Cardiac muscle cell (in vitro differentiated cells and primary cell): ENCODE measurements around the gene RNU6-8. TPM values are rescaled to one million over a fixed set of nuclear protein-coding genes. Genes with fewer than 3 reads are reported as not detected.

ENCODE experiments used
- DNase-seq, 2 donors: peaks; one replicate each; pipeline versions ENCODE4 v3.0.0 to v3.0.0-alpha.2; 2010 to 2017; ENCODE audit warnings: low read depth in 1 of 2, low spot score in 1 of 2
- H3K27ac ChIP-seq: fragments of 200-600 bp; sonication (generic); 2 replicates; pipeline ENCODE4 v1.5.1; 2016
- H3K27me3 ChIP-seq: fragments of 200-600 bp; sonication (generic); 2 replicates; pipeline ENCODE4 v1.6.0; 2016; ENCODE audit warnings: control low read depth
- H3K36me3 ChIP-seq: fragments of 200-600 bp; sonication (generic); 2 replicates; pipeline ENCODE4 v1.5.1; 2016; ENCODE audit warnings: control low read depth
- H3K4me1 ChIP-seq: fragments of 200-600 bp; sonication (generic); 2 replicates; pipeline ENCODE4 v1.8.1; 2017; ENCODE audit warnings: low read depth, mild to moderate bottlenecking, mixed run types
- H3K4me3 ChIP-seq: fragments of 200-600 bp; sonication (generic); 2 replicates; pipeline ENCODE4 v1.5.1; 2016; ENCODE audit warnings: mild to moderate bottlenecking
- H3K9me3 ChIP-seq: fragments of 200-600 bp; sonication (generic); 2 replicates; pipeline ENCODE4 v1.5.1; 2017; ENCODE audit warnings: low read depth, mild to moderate bottlenecking, control low read depth
- CTCF ChIP-seq: IDR thresholded peaks from 2 replicates; pipeline ENCODE4 v1.5.1; 2012; ENCODE audit warnings: low read depth, mild to moderate bottlenecking, low read length
- polyA plus RNA-seq: library from polyadenylated mRNA; unstranded; fragments of >200 nt; fragmentation: Nextera tagmentation; extraction: Ambion mirVana; gene quantifications from 2 replicates; pipeline ENCODE4 v1.2.1, GENCODE V29; 2016
- total RNA-seq: library from RNA; depleted of rRNA; stranded (reverse); fragments of >200 nt; gene quantifications from 2 replicates; pipeline ENCODE4 v1.2.3, GENCODE V29; 2016

Gene RNU6-8
- total and polyA plus RNA-seq, 2 experiments from 2014 or later, result not detected

GRCh38 chr14:32192712-32193373, 10.2 kb downstream of the RNU6-8 start:
- Histone ChIP-seq H3K27ac (no peak overlapping the region), H3K4me1 (no peaks in the 10 kb centered on the region), H3K36me3 (no peaks in the 10 kb centered on the region), H3K27me3 (no peaks in the 10 kb centered on the region), H3K9me3 (no peaks in the 10 kb centered on the region), H3K4me3 (no peak overlapping the region)
- DNase-seq, result no peak
- no peak for TF ChIP-seq CTCF

- Histone ChIP-seq H3K4me1 (no peaks in the 10 kb centered on the region), H3K36me3 (no peaks in the 10 kb centered on the region), H3K4me3 (no peak overlapping the region), H3K27ac (no peak overlapping the region), H3K27me3 (no peaks in the 10 kb centered on the region), H3K9me3 (no peaks in the 10 kb centered on the region)
- no peak for TF ChIP-seq CTCF
- peak in 1 of 2 donors; percentile 31 for DNase-seq
Measured at GRCh38 chr14:32190673-32191072, 12.4 kb downstream of the RNU6-8 start.

GRCh38 chr14:32189811-32190210, 13.3 kb downstream of the RNU6-8 start:
- DNase-seq, result no peak
- no peak for TF ChIP-seq CTCF
- H3K4me3 ChIP-seq, result no peak overlapping the region
- H3K27ac ChIP-seq, result no peak overlapping the region
- no peaks in the 10 kb centered on the region for H3K36me3 ChIP-seq
- no peaks in the 10 kb centered on the region for H3K27me3 ChIP-seq
- H3K4me1 ChIP-seq, result no peaks in the 10 kb centered on the region
- no peaks in the 10 kb centered on the region for H3K9me3 ChIP-seq

- Histone ChIP-seq H3K9me3 (no peaks in the 10 kb centered on the region), H3K36me3 (no peaks in the 10 kb centered on the region), H3K4me1 (peaks cover 7% of the 10 kb centered on the region), H3K27ac (no peak overlapping the region), H3K27me3 (no peaks in the 10 kb centered on the region), H3K4me3 (no peak overlapping the region)
- no peak for DNase-seq
- no peak for TF ChIP-seq CTCF
Measured at GRCh38 chr14:32186248-32186647, 16.8 kb downstream of the RNU6-8 start.

GRCh38 chr14:32185097-32185496, 18.0 kb downstream of the RNU6-8 start:
- Histone ChIP-seq H3K4me1 (peaks cover 7% of the 10 kb centered on the region), H3K36me3 (no peaks in the 10 kb centered on the region), H3K27ac (no peak overlapping the region), H3K27me3 (no peaks in the 10 kb centered on the region), H3K9me3 (no peaks in the 10 kb centered on the region), H3K4me3 (no peak overlapping the region)
- no peak for TF ChIP-seq CTCF
- DNase-seq, result no peak
